ENCODE measurements around the gene CCN2.

CCN2 gene, protein sequence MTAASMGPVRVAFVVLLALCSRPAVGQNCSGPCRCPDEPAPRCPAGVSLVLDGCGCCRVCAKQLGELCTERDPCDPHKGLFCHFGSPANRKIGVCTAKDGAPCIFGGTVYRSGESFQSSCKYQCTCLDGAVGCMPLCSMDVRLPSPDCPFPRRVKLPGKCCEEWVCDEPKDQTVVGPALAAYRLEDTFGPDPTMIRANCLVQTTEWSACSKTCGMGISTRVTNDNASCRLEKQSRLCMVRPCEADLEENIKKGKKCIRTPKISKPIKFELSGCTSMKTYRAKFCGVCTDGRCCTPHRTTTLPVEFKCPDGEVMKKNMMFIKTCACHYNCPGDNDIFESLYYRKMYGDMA

DNA sequence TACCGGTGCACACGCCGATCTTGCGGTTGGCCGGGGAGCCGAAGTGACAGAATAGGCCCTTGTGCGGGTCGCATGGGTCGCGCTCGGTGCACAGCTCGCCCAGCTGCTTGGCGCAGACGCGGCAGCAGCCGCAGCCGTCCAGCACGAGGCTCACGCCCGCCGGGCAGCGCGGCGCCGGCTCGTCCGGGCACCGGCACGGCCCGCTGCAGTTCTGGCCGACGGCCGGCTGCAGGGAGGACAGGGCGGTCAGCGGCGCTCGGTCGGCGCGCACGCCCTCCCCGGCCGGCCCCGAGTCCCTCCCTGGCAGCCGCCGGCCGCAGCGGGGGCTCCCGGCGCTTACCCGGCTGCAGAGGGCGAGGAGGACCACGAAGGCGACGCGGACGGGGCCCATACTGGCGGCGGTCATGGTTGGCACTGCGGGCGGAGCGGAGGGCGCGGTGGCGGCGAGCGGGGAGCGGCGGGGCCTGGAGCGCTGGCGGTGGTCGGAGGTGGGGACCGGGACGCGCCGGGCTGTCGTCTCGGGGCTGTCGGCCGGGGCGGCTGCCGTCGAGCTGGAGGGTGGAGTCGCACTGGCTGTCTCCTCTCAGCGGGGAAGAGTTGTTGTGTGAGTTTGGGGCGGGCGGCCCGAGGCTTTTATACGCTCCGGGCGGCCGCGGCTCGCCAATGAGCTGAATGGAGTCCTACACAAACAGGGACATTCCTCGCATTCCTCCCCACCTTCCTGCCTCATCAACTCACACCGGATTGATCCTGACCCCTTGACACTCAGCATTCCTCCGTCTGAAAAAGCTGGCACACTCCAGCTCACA lies at the start of gene CCN2:
CCN2 (minus strand) TSS at position 606 of the 809 bp plus-strand sequence; CDS start at position 406, 200 bp downstream.
- DNase-seq: peak; percentile 99

DNA sequence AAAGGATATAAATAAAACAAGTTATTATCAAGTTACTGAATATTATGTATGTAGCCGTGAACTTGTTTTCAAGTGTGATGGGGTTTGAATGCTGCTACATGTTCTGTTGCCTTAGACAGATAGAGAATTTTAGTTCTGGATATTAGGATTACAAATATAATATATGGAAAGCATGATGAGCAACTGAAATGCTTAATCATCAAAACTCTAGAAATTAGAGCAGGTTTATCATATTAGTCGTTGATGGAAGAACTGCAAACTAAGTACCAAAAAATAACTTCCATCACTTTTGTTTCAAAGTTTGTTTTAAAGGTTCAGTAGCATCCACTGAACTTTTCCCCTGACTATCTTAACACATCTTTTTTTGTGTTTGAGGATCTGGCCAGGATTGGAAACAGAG lies 49.1 kb upstream of the CCN2 start:
- no peak for DNase-seq

DNA sequence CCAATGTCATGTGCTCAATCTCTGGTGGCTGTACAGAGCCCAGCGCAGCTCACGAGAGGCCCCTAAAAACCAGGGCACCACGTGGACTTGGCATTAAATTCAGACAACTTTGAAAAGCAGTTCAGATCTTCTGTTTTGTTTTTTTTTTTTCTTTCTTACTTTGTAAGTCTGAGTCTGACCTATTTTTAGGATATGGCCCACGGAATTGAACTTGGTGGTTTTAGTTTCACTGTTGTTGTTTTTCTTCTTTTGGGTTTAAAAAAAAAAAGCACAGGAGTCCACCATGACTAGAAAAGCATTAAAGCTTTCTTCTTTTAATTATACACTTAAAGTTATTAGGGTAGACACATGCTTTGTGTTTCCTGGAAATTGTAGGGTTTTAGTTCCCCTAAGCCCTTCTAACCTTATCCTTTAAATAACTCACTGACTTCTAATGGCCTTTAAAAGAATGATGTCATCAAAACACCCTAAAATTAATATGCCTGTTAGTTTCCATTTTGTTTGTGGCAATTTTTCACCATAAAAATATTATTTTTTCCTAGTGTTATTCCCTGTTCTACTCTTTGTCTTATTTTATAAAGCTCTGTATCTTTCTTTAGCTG lies 48.5 kb upstream of the CCN2 start:
- no peak for DNase-seq

DNA sequence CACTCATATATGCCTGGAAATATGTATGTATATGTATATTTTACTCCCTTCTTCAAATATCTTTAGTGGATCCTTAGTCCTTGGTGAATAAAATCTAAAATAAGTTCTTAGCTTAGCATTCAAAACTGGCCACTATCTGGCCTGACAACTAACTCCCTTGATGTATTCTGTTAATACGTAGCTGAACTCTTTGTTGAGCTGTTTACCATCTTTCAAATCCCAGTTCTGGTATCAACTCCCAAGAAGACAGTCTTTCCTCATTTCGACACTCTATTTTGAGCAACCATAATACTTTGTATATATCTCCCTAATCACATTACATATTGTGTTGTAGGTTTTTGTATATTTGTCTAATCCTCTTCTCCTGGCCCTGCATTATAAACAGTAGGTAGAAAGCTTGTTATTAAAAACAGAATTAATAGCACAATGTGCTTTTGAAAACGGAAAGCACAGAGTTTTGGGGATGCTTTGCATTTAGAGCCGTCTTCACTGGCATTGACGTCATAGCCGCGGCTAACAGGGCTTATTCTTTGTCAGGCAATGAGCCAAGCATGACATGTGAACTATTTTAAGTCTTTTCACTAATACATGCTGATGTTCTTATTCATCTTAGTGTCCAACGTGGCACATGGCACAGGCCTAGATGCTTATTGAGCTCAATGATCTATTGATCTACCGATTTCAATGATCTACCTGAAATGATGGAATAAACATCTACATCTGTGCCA lies 47.2 kb upstream of the CCN2 start:
- DNase-seq: no peak

DNA sequence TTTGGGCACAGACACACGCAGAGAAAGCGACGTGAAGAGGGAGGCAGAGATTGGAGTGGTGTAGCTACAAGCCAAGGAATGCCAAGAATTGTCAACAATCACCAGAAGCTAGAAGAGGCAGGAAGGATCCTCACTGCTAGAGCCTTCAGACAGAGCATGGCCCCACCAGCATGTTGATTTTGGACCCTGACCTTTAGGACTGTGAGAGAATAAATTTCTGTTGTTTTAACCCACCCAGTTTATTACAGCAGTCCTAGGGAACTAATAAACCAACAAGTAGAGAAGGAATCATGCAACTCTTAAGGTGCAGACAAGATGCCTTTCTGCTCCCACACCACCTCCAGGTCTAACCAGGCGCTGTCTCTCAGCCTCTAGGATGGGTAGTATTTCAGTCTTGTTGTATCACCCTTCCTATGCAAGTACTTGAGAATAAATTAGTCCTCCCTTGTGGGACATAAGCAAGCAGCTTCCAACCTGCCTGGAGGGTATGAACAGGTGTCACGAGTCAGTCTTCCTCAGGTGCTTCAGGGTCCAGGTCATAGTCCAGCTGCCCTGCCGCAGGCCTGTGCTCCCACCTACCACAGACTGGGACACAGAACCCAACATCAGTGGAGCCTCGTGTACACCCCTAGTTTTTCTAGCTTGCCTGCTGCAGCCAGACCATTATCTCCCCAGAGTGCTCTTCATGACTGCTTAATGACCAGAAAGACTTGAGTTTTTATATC lies 46.4 kb upstream of the CCN2 start:
- no peak for DNase-seq

DNA sequence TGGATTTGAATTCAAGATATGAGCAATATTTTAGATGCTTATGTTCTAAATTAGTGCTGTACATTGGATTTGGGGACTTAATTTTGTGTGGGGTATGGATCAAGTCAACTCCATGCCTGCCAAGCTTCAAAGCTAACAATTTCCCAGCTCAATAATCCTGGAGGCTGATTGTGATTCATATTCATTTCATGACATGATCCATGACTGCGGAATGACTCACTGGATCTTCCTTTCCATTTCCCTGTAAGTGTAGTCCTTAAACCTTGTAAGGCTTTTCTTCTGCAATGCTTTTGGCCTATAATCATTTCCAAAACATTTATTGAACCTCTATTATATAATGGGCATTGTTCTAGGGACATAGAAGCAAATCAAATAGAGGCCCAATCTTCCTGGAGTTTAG lies 44.7 kb upstream of the CCN2 start:
- peak; percentile 94 for DNase-seq

DNA sequence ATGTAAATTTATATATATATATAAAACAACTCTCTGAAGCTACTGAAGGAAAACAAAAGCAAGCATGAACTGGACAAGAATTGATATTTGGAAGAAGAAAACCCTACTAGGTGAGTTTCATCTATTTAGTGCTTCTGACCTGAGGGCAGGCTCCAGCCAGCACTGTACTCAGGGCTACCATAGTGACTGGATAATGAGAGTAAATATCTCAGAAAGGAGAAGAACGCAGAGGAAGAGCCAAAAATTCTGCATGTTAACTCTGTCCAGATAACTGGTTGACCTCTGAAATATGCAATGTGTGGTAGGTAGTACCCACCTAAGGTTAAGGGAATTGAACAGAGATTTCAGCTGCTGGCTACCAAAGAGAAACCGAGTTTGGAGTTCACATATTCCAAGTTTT lies 41.4 kb upstream of the CCN2 start:
- no peak for DNase-seq

DNA sequence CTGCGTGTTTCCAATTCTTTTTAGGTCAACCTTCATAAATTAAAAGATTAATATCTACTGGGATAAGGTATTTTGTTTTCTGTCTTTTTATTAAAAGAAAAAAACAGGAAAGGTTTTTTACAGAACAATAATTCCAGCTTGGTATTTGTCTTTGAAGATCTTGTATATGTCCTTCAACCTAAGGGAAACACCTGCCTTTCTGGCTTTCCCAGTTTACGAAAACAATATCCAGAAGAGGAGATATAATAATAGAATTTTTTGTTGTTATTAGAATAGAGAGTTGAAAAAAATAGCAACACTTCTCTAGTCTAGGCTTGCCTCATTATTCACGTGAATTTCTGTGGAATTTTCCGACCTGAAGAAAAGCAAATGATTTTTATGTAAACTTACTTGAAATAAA lies 37.9 kb upstream of the CCN2 start:
- DNase-seq: no peak

DNA sequence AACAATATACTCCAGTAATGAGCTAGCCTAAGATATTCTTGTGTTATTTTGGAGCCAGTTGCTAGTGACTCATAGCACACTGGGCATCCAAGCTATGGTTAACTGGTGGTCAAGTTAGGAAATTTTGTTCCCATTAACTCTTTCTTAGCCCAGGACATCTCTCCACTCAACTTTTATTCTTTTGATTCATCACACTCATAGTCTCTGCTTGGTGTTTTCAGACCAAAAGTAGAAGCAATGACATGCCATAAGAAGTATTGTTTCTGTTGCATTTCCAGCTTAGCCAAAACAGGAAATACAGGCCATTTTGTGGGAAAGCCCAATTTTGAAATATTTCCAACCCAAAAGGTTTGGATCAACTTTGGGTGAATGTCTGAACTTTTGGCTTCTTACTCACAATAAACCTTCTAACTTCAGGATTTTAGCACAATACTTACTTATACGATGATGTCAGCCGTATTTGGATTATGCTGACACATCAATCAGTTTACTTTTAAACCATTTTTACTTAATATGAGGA lies 31.6 kb upstream of the CCN2 start:
- peak; percentile 79 for DNase-seq

DNA sequence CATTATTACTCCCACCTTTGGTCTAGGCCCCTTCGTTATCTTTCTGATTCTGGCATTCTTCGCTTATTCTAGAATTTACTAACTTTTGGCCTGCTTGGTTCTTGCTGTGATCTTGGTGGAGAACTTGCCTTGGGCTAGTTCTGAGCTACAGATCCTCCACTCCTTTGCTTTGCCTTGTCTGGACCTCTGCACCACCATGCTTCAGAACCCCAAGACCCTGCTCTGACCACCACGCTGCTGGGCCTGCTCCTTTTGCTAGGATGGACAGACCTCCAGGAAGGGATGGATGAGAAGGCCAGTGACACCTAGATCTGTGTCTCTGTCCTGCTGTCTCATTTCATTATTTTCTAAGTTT lies 30.4 kb upstream of the CCN2 start:
- no peak for DNase-seq

DNA sequence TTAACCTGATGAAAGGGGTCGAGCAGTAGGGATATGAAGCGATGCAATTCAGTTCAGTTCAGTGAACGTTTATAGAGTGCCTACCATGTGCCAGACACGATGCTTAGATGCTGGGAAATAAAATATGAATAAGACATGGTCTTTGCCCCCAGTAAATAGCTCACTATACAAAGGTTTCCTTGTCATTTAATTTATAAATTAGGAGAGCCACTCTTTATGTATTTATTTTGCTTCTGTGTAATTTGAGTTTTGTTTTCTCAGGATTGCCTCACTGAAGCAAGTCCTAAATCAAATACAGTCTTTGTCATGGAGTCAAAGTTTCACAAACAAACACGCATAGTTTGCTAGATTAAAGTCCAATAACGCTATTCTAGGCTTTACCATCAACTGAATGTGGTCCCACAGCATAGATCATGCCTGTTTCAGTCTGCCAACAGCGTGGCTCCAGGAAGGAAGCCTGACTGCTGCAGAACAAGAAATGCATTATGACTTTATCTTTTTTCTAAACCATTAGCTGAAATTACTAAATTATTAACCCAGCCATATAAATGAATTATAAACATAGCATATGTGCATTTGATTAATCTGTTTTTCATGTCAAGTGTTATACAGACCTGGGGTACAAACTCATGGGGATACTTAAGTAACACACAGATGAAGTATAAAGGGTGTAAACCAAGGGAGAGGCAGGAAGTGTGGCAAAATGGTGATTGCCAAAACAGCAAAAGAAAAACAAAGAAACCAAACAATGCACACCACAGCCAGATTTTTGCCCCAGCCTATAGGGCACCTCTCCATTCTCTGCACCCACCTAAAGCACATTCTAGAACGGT lies 29.8 kb upstream of the CCN2 start:
- DNase-seq: no peak

DNA sequence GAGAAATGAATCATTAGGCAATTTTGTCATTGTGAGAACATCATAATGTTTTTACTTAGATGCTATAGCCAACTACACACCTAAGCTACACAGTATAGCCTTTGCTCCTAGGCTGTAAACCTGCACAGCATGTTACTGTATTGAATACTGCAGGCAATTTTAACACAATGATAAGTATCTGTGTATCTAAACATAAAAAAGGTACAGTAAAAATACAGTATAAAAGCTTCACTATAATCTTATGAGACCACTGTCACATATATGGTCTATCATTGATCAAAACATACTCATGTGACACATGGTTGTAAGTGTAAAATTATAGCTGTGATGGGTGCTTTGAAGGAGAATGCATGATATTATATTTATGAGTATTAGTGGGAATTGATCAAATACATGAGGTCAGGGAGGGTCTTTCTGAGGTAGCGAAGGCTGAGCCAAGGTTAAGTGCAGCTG lies 29.2 kb upstream of the CCN2 start:
- DNase-seq: no peak

DNA sequence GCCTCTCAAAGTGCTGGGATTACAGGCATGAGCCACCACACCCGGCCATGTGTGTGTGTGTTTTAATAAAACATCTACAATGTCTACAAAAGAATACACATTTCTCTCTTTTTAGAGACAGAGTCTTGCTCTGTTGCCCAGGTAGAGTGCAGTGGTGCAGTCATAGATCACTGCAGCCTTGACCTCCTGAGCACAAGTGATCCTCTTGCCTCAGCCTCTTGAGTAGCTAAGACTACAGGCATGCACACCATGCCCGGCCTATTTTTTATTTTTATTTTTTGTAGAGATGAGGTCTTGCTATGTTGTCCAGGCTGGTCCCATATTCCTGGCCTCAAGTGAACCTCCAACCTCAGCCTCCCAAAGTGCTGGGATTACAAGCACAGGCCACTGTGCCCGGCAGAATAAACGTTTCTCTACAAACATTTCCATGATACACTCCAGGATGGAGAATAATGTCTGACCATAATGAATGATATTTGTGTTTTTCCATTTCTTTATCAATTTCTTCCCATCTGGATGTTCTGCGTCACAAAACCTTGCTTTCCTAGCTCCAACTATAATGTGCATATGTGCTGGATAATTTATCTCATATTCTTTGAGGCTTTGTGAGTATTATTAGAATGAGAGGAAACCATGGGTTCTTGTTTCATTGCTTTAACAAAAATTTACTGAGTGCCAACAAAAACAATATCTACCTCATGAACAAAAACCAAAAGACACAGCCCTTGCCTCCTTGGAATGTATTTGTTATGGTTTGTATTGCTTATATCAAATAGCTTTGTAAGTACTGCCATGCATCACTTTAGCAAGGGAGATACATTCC lies 28.6 kb upstream of the CCN2 start:
- peak; percentile 85 for DNase-seq

DNA sequence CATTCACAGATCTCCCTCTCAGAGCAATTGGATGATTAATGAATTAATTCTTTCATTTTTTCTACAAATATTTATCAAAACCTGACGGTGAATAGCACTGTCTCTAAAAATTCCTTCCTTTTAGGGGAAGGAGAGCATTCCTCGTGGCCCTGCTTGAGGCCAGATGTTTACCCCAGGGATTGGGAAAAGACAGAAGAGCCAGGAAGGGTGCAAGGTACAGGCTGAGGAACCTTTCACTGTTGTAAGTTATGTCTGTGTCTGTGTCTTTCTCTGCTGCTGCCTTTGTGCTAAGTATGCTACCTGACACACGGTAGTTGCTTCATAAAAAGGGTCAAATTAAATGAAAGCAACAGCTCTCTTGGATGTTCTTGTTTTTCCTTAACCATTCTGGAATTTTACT lies 27.4 kb upstream of the CCN2 start:
- no peak for DNase-seq

DNA sequence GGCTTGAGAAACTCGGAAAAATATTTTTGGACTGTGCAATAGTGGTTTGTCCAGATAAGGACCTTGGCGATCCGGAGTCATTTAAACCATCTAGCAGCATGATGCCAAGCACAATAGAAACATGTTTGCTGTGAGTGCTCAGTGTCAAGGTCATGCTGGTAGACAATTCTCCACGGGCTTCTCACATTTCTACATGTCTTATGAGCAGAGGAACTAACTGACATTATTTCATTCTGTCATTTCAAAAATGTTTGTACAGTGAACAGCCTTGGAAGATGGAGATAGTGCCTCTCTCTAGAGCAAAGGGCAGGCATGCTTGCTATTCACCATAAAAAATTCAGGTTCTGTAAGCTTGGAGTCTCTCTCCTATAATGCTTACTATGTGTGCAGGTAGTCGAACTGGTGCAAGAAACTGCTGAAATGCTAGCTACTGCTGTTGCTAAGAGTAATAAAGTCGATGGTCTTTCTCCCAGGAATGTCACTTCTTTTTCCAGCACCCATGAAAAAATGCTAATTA lies 25.4 kb upstream of the CCN2 start:
- DNase-seq: no peak

DNA sequence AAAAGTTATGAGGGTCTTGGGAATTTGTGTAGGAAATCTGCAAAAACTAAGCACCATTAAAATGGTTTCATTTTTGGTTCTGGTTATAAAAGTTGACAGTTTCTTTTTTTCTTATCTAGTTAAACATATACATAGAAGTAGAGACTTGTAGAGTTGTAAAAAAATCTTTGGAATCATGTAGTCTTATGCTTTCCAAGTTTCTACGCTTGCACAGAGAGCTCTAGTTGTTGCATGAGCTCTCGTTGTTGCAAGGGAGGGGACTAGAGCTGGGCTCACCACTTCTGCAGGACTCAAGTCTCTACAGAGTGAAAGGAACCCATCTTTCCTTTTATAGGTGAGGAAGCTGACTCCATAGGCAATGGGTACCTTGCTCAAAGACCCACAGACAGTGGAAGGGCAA lies 21.6 kb upstream of the CCN2 start:
- DNase-seq: no peak

DNA sequence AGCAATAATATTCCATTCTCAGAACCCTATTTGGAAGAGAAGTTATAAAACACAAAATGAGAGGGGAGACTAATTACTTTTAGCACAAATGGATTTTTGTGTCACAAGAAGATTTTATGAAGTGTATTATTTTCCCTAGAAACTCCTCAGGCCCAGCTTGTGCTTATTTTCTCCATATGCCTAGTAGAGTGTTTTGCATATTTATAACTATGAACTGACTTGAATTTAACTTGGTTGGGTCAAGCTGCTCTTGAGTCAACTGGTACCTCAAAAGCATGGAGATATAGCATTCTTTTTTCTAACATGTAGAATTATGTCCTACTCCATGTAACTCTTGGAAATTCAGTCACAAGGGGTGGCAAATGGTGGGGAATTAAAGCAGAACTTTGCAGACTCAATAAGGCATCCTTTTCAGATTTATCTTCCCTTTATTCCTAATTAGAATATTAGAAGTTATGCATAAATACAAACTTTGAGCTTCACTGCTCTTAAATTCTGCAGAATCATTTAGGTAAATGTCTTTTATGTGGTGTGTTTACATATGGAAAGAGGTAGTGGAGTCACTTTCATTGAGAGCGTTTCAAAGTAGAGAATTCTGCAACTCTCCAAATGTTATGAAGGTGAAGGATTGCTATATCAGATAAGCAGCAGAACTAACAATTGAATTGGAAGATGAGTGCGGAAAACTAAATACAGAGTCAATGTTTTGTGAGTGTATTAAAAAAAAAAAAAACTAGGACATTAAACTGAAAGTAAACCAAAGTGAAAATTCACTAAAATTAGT lies 19.1 kb upstream of the CCN2 start:
- DNase-seq: no peak

DNA sequence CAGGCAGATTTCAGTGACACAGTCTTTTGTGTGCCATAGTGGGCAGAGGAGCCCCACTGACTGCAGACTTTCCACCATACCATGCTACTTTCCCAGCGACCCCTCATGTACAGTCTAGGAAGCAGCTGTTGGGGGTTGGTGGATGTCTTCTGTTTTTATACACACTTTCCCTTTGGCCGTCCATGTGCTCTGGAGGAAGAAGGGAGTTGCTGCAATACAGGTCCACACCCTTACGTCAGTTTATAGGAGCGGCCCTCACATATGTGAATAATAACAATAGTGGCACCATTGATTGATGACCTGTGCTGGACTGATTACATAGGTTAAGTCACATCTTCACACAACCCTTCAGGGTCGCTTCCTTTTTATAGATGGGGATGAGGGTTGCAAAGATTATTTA lies 17.5 kb upstream of the CCN2 start:
- DNase-seq: no peak

DNA sequence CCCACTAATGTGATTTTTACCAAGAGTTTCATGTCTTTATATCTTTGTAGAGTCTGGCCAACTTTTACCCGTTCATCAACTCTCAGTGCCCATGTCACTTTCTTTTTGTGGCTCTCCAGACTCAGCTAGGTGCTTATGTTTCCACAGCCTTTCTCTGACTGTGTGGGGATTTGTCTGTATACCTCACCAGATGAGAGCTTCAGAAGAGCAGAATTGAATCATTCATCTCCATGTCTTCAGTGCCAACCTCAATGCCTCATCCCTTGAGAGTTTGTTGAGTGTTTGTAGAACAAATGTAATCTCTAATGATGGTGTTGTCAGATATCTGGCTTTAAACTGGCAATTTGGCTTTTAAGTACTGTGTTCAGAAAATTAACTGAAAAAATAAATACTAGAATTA lies 16.8 kb upstream of the CCN2 start:
- no peak for DNase-seq

Measured in EL (cell line).